HEK293 (cell line): Measurements from ENCODE around the gene SLC12A3.

Source experiments
- CTCF ChIA-PET: fragments of 350-600 bp; formaldehyde crosslinking; extraction: SDS; loops from one replicate; lab custom pipeline; 2021; ENCODE audit warnings: antibody characterized with exemption; lab: Yijun Ruan, JAX
- POLR2A ChIA-PET: fragments of 300-600 bp; formaldehyde crosslinking; extraction: SDS; loops from one replicate; lab custom pipeline; 2020; ENCODE audit warnings: antibody characterized with exemption, inconsistent platforms; lab: Yijun Ruan, JAX
- H3K27ac ChIP-seq: fragments of 200-500 bp; sonication (Bioruptor generic); 2 replicates; pipeline ENCODE4 v1.5.1; 2014; ENCODE audit warnings: low read depth, low read length, control low read depth, inconsistent platforms; ENCODE audit errors: extremely low read depth
- H3K36me3 ChIP-seq, 2 experiments: fragments of 200-500 bp in 1 of 2; sonication (Bioruptor generic) in 1 of 2; 1 replicate in 1 of 2; 2 replicates in 1 of 2; pipeline ENCODE4 v1.5.1; 2014 to 2017; ENCODE audit warnings: inconsistent platforms in 2 of 2, low read length in 2 of 2; ENCODE audit not compliant: control insufficient read depth in 2 of 2, insufficient read depth in 1 of 2
- H3K4me1 ChIP-seq: fragments of 200-500 bp; sonication (Bioruptor generic); 2 replicates; pipeline ENCODE4 v1.5.1; 2014; ENCODE audit warnings: mild to moderate bottlenecking, low read length, inconsistent platforms; ENCODE audit not compliant: control insufficient read depth, insufficient read depth
- H3K4me3 ChIP-seq: 2 replicates; pipeline ENCODE4 v1.5.1; 2011; ENCODE audit warnings: low read depth, mild to moderate bottlenecking, control low read depth, low read length, moderate library complexity
- H3K9me3 ChIP-seq: fragments of 200-500 bp; sonication (Bioruptor generic); 2 replicates; pipeline ENCODE4 v1.5.1; 2014; ENCODE audit warnings: low read depth, low read length, inconsistent platforms; ENCODE audit not compliant: control insufficient read depth, insufficient read depth
- EGR2 ChIP-seq: fragments of 450-650 bp; formaldehyde crosslinking; IDR thresholded peaks from 2 replicates; pipeline ENCODE4 v1.5.1; 2016; ENCODE audit warnings: low read depth, missing biosample characterization, missing genetic modification characterization
- OVOL3 ChIP-seq: fragments of 450-650 bp; formaldehyde crosslinking; IDR thresholded peaks from 2 replicates; pipeline ENCODE4 v1.5.1; 2016; ENCODE audit warnings: missing biosample characterization, missing genetic modification characterization
- ZFHX2 ChIP-seq: fragments of 450-650 bp; formaldehyde crosslinking; conservative IDR thresholded peaks from 2 replicates; pipeline ENCODE4 v1.5.1; 2016; ENCODE audit warnings: missing biosample characterization, missing genetic modification characterization
- ZNF112 ChIP-seq: fragments of 450-650 bp; formaldehyde crosslinking; IDR thresholded peaks from 2 replicates; pipeline ENCODE4 v1.5.0; 2017; ENCODE audit warnings: missing biosample characterization, missing genetic modification characterization
- ZNF23 ChIP-seq: fragments of 450-650 bp; formaldehyde crosslinking; IDR thresholded peaks from 2 replicates; pipeline ENCODE4 v1.5.1; 2016; ENCODE audit warnings: missing biosample characterization, missing genetic modification characterization, borderline replicate concordance
- ZNF350 ChIP-seq: fragments of 450-650 bp; formaldehyde crosslinking; IDR thresholded peaks from 2 replicates; pipeline ENCODE4 v1.5.0; 2017; ENCODE audit warnings: missing biosample characterization, mild to moderate bottlenecking, missing genetic modification characterization
- ZNF394 ChIP-seq: fragments of 450-650 bp; formaldehyde crosslinking; IDR thresholded peaks from 2 replicates; pipeline ENCODE4 v1.5.1; 2016; ENCODE audit warnings: missing biosample characterization, missing genetic modification characterization, mild to moderate bottlenecking, moderate library complexity, borderline replicate concordance
- ZNF621 ChIP-seq: fragments of 450-650 bp; formaldehyde crosslinking; IDR thresholded peaks from 2 replicates; pipeline ENCODE4 v1.5.1; 2017; ENCODE audit warnings: missing biosample characterization, missing genetic modification characterization
- ZNF623 ChIP-seq: fragments of 450-650 bp; formaldehyde crosslinking; IDR thresholded peaks from 2 replicates; pipeline ENCODE4 v1.5.1; 2016; ENCODE audit warnings: missing biosample characterization, missing genetic modification characterization
- ZNF629 ChIP-seq: fragments of 450-650 bp; formaldehyde crosslinking; IDR thresholded peaks from 2 replicates; pipeline ENCODE4 v1.5.1; 2017; ENCODE audit warnings: missing biosample characterization, missing genetic modification characterization
- ZNF654 ChIP-seq: fragments of 450-650 bp; formaldehyde crosslinking; IDR thresholded peaks from 2 replicates; pipeline ENCODE4 v1.5.1; 2016; ENCODE audit warnings: low read depth, missing biosample characterization, missing genetic modification characterization
- ZNF768 ChIP-seq: fragments of 450-650 bp; formaldehyde crosslinking; IDR thresholded peaks from 2 replicates; pipeline ENCODE4 v1.5.1; 2018; ENCODE audit warnings: missing biosample characterization, mild to moderate bottlenecking, missing genetic modification characterization
- ZNF777 ChIP-seq: fragments of 450-650 bp; formaldehyde crosslinking; IDR thresholded peaks from 2 replicates; pipeline ENCODE4 v1.5.1; 2017; ENCODE audit warnings: missing biosample characterization, missing genetic modification characterization, borderline replicate concordance
- TF ChIP-seq, protein P1 (sequence below): fragments of 450-650 bp; IDR thresholded peaks from 2 replicates; pipeline ENCODE4 v1.5.1; 2018; ENCODE audit warnings: missing biosample characterization, mild to moderate bottlenecking, missing genetic modification characterization
- TF ChIP-seq, protein P2 (sequence below): fragments of 450-650 bp; formaldehyde crosslinking; IDR thresholded peaks from 2 replicates; pipeline ENCODE4 v1.5.1; 2016; ENCODE audit warnings: missing biosample characterization, missing genetic modification characterization
- TF ChIP-seq, protein P3 (sequence below): fragments of 450-650 bp; formaldehyde crosslinking; IDR thresholded peaks from 2 replicates; pipeline ENCODE4; 2016; ENCODE audit warnings: missing biosample characterization, missing genetic modification characterization
- TF ChIP-seq, protein P4 (sequence below): fragments of 450-650 bp; formaldehyde crosslinking; IDR thresholded peaks from 2 replicates; pipeline ENCODE4 v1.5.1; 2016; ENCODE audit warnings: missing biosample characterization, missing genetic modification characterization

The SLC12A3 gene

DNA sequence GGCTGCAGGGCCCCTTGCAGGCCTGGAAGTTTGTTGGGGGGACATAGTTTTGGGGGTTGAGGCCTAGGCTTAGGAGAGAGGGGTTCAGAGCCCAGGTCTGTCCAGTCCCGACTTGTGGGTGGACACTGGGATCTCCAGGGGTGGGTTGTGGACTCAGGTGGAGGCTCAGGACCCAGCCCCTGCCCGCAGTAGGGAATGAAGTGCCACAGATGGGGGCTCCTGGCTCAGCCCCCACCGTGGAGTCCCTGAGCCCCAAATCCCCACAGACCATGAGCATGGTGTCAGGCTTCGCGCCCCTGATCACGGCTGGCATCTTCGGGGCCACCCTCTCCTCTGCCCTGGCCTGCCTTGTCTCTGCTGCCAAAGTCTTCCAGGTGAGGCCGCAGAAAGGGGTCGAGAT is 14.3 kb downstream of the SLC12A3 start:
- CTCF ChIA-PET = interaction anchor here (0.8 to 0.9 kb wide), 2 partner anchors 10 to 13 kb away, joined by 4 to 5 read pairs; no protein-coding TSS in a partner anchor

DNA sequence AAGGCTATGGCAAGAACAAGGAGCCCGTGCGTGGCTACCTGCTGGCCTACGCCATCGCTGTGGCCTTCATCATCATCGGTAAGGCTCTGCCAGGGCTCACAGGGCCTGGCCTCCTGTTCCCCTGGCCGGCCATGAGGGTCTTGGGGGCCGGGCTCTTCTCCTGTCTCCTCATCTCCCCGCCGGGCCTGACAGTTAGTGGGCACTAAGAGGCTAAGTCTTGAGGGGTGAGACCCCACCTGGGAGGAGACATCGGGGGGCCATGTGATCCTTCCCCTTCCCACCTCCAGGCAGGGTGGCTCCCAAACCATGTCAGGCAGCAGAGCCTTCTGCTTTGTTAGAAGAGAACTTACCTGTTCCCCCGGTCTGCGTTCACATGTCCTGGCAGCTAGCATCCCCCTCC is 15.2 kb downstream of the SLC12A3 start:
- no peak overlapping the region for H3K4me3 ChIP-seq
- no peaks in the 10 kb centered on the region for H3K9me3 ChIP-seq
- no peaks in the 10 kb centered on the region for H3K36me3 ChIP-seq
- no peaks in the 10 kb centered on the region for H3K4me1 ChIP-seq
- no peak overlapping the region for H3K27ac ChIP-seq
- TF ChIP-seq, protein P1, sequence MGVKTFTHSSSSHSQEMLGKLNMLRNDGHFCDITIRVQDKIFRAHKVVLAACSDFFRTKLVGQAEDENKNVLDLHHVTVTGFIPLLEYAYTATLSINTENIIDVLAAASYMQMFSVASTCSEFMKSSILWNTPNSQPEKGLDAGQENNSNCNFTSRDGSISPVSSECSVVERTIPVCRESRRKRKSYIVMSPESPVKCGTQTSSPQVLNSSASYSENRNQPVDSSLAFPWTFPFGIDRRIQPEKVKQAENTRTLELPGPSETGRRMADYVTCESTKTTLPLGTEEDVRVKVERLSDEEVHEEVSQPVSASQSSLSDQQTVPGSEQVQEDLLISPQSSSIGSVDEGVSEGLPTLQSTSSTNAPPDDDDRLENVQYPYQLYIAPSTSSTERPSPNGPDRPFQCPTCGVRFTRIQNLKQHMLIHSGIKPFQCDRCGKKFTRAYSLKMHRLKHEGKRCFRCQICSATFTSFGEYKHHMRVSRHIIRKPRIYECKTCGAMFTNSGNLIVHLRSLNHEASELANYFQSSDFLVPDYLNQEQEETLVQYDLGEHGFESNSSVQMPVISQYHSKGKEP = no peak
- no peak for TF ChIP-seq ZNF394 (tag by site-specific recombination)
- TF ChIP-seq, protein P2, sequence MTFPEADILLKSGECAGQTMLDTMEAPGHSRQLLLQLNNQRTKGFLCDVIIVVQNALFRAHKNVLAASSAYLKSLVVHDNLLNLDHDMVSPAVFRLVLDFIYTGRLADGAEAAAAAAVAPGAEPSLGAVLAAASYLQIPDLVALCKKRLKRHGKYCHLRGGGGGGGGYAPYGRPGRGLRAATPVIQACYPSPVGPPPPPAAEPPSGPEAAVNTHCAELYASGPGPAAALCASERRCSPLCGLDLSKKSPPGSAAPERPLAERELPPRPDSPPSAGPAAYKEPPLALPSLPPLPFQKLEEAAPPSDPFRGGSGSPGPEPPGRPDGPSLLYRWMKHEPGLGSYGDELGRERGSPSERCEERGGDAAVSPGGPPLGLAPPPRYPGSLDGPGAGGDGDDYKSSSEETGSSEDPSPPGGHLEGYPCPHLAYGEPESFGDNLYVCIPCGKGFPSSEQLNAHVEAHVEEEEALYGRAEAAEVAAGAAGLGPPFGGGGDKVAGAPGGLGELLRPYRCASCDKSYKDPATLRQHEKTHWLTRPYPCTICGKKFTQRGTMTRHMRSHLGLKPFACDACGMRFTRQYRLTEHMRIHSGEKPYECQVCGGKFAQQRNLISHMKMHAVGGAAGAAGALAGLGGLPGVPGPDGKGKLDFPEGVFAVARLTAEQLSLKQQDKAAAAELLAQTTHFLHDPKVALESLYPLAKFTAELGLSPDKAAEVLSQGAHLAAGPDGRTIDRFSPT = no peak
- no peak for TF ChIP-seq ZNF629 (tag by site-specific recombination)
- TF ChIP-seq ZNF23 = no peak
- CTCF ChIA-PET = interaction anchor here (0.8 to 0.9 kb wide), 2 partner anchors 11 to 13 kb away, joined by 4 to 5 read pairs; no protein-coding TSS in a partner anchor
- POLR2A ChIA-PET = no interaction called here

More for the DNA sequence above, 14.3 kb downstream of the SLC12A3 start:
- Histone ChIP-seq H3K4me3 (no peak overlapping the region), H3K4me1 (no peaks in the 10 kb centered on the region), H3K9me3 (no peaks in the 10 kb centered on the region), H3K36me3 (no peaks in the 10 kb centered on the region), H3K27ac (no peak overlapping the region)
- POLR2A ChIA-PET = no interaction called here
- TF ChIP-seq ZNF623 (tag by site-specific recombination) = no peak
- TF ChIP-seq ZNF654 (tag by site-specific recombination) = no peak
- TF ChIP-seq ZNF777 = no peak
- no peak for TF ChIP-seq ZNF621
- TF ChIP-seq ZNF112 (tag by site-specific recombination) = no peak
- TF ChIP-seq ZNF394 (tag by site-specific recombination) = no peak
- TF ChIP-seq ZNF768 (tag by site-specific recombination) = no peak

DNA sequence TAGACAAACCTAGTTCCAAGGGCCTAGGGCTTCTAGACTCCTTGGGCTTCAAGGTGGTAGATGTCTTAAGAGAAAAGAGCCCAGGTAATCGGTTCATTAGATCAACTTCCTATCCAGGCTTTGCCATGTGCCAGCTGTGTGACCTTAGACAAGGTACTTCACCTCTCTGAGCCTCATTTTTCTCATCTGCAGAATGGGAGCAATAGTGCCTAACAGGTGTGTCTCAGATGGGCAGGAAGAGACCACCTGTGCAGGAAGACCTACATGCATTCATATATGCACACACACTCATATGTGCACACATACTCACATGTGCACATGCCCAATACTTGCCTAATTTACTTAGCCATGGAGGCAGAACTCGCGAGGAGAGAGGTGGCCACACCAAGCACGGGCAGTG is 15.7 kb downstream of the SLC12A3 start:
- H3K4me1 ChIP-seq = no peaks in the 10 kb centered on the region
- no peaks in the 10 kb centered on the region for H3K9me3 ChIP-seq
- H3K4me3 ChIP-seq = no peak overlapping the region
- H3K27ac ChIP-seq = no peak overlapping the region
- ChIA-PET POLR2A (no interaction called here), CTCF (no interaction called here)
- TF ChIP-seq ZNF768 (tag by site-specific recombination) = 0 out of 2 replicates have a peak, but pooled peaks have one; percentile 36
- TF ChIP-seq, protein P3, sequence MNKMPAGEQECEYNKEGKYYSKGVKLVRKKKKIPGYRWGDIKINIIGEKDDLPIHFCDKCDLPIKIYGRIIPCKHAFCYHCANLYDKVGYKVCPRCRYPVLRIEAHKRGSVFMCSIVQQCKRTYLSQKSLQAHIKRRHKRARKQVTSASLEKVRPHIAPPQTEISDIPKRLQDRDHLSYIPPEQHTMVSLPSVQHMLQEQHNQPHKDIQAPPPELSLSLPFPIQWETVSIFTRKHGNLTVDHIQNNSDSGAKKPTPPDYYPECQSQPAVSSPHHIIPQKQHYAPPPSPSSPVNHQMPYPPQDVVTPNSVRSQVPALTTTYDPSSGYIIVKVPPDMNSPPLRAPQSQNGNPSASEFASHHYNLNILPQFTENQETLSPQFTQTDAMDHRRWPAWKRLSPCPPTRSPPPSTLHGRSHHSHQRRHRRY (tag by site-specific recombination) = no peak
- H3K36me3 ChIP-seq = no peaks in the 10 kb centered on the region

DNA sequence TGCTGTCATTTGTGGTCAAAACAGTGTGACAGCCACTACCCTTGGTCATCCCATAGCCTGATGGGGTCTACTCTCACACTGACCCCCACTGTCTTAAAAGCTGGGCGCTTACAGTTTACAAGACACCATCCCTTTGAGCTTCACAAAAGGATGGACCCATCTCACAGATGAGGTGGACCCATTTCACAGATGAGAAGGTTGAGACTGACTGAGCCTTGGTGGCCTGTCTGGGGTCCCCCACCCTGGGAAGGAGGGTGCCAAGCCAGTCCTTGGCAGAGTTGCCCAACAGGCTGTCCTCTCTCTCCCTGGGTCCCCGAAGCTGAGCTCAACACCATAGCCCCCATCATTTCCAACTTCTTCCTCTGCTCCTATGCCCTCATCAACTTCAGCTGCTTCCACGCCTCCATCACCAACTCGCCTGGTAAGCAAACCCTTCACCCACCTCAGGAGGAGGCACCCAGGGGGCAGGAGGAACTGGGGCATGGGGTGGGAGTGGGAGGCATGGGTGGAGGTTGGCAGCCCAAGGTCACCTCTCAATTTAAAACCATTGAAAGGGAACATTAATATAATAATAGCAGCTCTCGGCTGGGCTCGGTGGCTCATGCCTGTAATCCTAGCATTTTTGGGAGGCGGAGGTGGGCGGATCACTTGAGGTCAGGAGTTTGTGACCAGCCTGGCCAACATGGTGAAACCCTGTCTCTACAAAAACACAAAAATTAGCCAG is 17.2 kb downstream of the SLC12A3 start:
- CTCF ChIA-PET = interaction anchor here (0.8 kb wide), 1 partner anchor 15 kb away, joined by 3 read pairs; no protein-coding TSS in a partner anchor
- H3K36me3 ChIP-seq = no peaks in the 10 kb centered on the region
- no peak overlapping the region for H3K27ac ChIP-seq
- POLR2A ChIA-PET = no interaction called here
- TF ChIP-seq OVOL3 (no peak), ZNF350 (no peak), ZFHX2 (tag by site-specific recombination) (0 out of 2 replicates have a peak, but pooled peaks have one; percentile 24), EGR2 (tag by site-specific recombination) (peak; percentile 61)
- TF ChIP-seq, protein P4, sequence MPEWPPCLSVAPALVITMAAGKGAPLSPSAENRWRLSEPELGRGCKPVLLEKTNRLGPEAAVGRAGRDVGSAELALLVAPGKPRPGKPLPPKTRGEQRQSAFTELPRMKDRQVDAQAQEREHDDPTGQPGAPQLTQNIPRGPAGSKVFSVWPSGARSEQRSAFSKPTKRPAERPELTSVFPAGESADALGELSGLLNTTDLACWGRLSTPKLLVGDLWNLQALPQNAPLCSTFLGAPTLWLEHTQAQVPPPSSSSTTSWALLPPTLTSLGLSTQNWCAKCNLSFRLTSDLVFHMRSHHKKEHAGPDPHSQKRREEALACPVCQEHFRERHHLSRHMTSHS (tag by site-specific recombination) = no peak
- TF ChIP-seq, all 188 proteins: peak for 2
- H3K4me1 ChIP-seq = no peaks in the 10 kb centered on the region
- no peaks in the 10 kb centered on the region for H3K9me3 ChIP-seq
- no peak overlapping the region for H3K4me3 ChIP-seq
